ENCODE results near the gene PORCN. TPM values are rescaled to one million over a fixed set of nuclear protein-coding genes. Genes with fewer than 3 reads are reported as not detected.
A peak's percentile ranks its signal among the peaks of the same experiment; 100 is the strongest.
"Not testable (repeated sequence)": the region's sequence is repeated elsewhere in the genome, so short reads cannot be mapped to it uniquely, and the experiment has no call there.

PORCN gene
- total RNA-seq, 1 donor: 13.8 TPM

GRCh38 chrX:48541140-48541814 lies 32.5 kb downstream of the PORCN start:
- Histone ChIP-seq H3K4me2 (ENCODE audit: insufficient read depth, low read length) (no peak overlapping the region), H4K20me1 (ENCODE audit: insufficient read depth, low read length) (no peaks in the 10 kb centered on the region)
- TF ChIP-seq CTCF (IDR thresholded peaks at IDR 0.05; ENCODE audit: extremely low read depth, low read depth, low read length): no peak

GRCh38 chrX:48548871-48549270 lies 40.1 kb downstream of the PORCN start:
- no peak for TF ChIP-seq CTCF (IDR thresholded peaks at IDR 0.05; ENCODE audit: extremely low read depth, low read depth, low read length)
- peaks cover 8% of the 10 kb centered on the region for H3K36me3 ChIP-seq (ENCODE audit: insufficient read depth, low read length)
- H3K9me3 ChIP-seq (ENCODE audit: low read depth, low read length): no peaks in the 10 kb centered on the region
- no peaks in the 10 kb centered on the region for H4K20me1 ChIP-seq (ENCODE audit: insufficient read depth, low read length)
- H3K27me3 ChIP-seq (ENCODE audit: insufficient read depth, low read length): no peaks in the 10 kb centered on the region
- no peaks in the 10 kb centered on the region for H3K79me2 ChIP-seq (ENCODE audit: insufficient read depth, low read length)
- no peak for DNase-seq (ENCODE audit: insufficient read length, low spot score, missing footprints)
- no peaks in the 10 kb centered on the region for H3K4me1 ChIP-seq (ENCODE audit: insufficient read depth, low read length)
- H3K4me3 ChIP-seq (ENCODE audit: insufficient read depth, low read length): no peak overlapping the region
- H3K27ac ChIP-seq (ENCODE audit: low read depth, low read length): no peak overlapping the region
- H3K4me2 ChIP-seq (ENCODE audit: insufficient read depth, low read length): no peak overlapping the region
- H2AFZ ChIP-seq (ENCODE audit: low read length): no peak overlapping the region

More at GRCh38 chrX:48541140-48541814, 32.5 kb downstream of the PORCN start:
- no peaks in the 10 kb centered on the region for H3K27me3 ChIP-seq (ENCODE audit: insufficient read depth, low read length)
- no peak overlapping the region for H3K4me3 ChIP-seq (ENCODE audit: insufficient read depth, low read length)
- H2AFZ ChIP-seq (ENCODE audit: low read length): no peak overlapping the region
- H3K9me3 ChIP-seq (ENCODE audit: low read depth, low read length): no peaks in the 10 kb centered on the region
- no peak overlapping the region for H3K27ac ChIP-seq (ENCODE audit: low read depth, low read length)
- peaks cover 14% of the 10 kb centered on the region for H3K4me1 ChIP-seq (ENCODE audit: insufficient read depth, low read length)
- peaks cover 15% of the 10 kb centered on the region for H3K79me2 ChIP-seq (ENCODE audit: insufficient read depth, low read length)
- H3K36me3 ChIP-seq (ENCODE audit: insufficient read depth, low read length): no peaks in the 10 kb centered on the region
- DNase-seq (ENCODE audit: insufficient read length, low spot score, missing footprints): no peak

- not testable (repeated sequence) for H3K27ac ChIP-seq (ENCODE audit: low read depth, low read length); H3K4me1 ChIP-seq (ENCODE audit: insufficient read depth, low read length); DNase-seq (ENCODE audit: insufficient read length, low spot score, missing footprints); H4K20me1 ChIP-seq (ENCODE audit: insufficient read depth, low read length); H2AFZ ChIP-seq (ENCODE audit: low read length); H3K4me3 ChIP-seq (ENCODE audit: insufficient read depth, low read length); H3K79me2 ChIP-seq (ENCODE audit: insufficient read depth, low read length); H3K27me3 ChIP-seq (ENCODE audit: insufficient read depth, low read length); H3K9me3 ChIP-seq (ENCODE audit: low read depth, low read length); H3K4me2 ChIP-seq (ENCODE audit: insufficient read depth, low read length)
- peaks cover 19% of the 10 kb centered on the region for H3K36me3 ChIP-seq (ENCODE audit: insufficient read depth, low read length)
Measured at GRCh38 chrX:48555731-48556325, 47.0 kb downstream of the PORCN start.

GRCh38 chrX:48558271-48558670 lies 49.5 kb downstream of the PORCN start:
- H3K4me3 ChIP-seq (ENCODE audit: insufficient read depth, low read length): no peak overlapping the region
- H2AFZ ChIP-seq (ENCODE audit: low read length): no peak overlapping the region
- TF ChIP-seq CTCF (IDR thresholded peaks at IDR 0.05; ENCODE audit: extremely low read depth, low read depth, low read length): no peak
- H3K27ac ChIP-seq (ENCODE audit: low read depth, low read length): peak overlapping the region; percentile 19
- no peaks in the 10 kb centered on the region for H3K27me3 ChIP-seq (ENCODE audit: insufficient read depth, low read length)
- H4K20me1 ChIP-seq (ENCODE audit: insufficient read depth, low read length): peaks cover 5% of the 10 kb centered on the region
- no peaks in the 10 kb centered on the region for H3K79me2 ChIP-seq (ENCODE audit: insufficient read depth, low read length)
- DNase-seq (ENCODE audit: insufficient read length, low spot score, missing footprints): peak; percentile 91
- H3K36me3 ChIP-seq (ENCODE audit: insufficient read depth, low read length): peaks cover 19% of the 10 kb centered on the region
- peaks cover 3% of the 10 kb centered on the region for H3K4me1 ChIP-seq (ENCODE audit: insufficient read depth, low read length)
- no peaks in the 10 kb centered on the region for H3K9me3 ChIP-seq (ENCODE audit: low read depth, low read length)
- no peak overlapping the region for H3K4me2 ChIP-seq (ENCODE audit: insufficient read depth, low read length)

All from osteoblast (primary cell).